HG02885 (cell line): Measurements from ENCODE around the gene ADAMTS15.
A peak's percentile ranks its signal among the peaks of the same experiment; 100 is the strongest.

Experiments
- ATAC-seq: cut with Tn5 transposase; IDR thresholded peaks from one replicate; pipeline ENCODE4 v1.9.1; 2021; ENCODE audit warnings: mild to moderate bottlenecking; ENCODE audit not compliant: unreplicated experiment, poor library complexity

ADAMTS15 gene, protein sequence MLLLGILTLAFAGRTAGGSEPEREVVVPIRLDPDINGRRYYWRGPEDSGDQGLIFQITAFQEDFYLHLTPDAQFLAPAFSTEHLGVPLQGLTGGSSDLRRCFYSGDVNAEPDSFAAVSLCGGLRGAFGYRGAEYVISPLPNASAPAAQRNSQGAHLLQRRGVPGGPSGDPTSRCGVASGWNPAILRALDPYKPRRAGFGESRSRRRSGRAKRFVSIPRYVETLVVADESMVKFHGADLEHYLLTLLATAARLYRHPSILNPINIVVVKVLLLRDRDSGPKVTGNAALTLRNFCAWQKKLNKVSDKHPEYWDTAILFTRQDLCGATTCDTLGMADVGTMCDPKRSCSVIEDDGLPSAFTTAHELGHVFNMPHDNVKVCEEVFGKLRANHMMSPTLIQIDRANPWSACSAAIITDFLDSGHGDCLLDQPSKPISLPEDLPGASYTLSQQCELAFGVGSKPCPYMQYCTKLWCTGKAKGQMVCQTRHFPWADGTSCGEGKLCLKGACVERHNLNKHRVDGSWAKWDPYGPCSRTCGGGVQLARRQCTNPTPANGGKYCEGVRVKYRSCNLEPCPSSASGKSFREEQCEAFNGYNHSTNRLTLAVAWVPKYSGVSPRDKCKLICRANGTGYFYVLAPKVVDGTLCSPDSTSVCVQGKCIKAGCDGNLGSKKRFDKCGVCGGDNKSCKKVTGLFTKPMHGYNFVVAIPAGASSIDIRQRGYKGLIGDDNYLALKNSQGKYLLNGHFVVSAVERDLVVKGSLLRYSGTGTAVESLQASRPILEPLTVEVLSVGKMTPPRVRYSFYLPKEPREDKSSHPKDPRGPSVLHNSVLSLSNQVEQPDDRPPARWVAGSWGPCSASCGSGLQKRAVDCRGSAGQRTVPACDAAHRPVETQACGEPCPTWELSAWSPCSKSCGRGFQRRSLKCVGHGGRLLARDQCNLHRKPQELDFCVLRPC

GRCh38 chr11:130448416-130449309 lies at the start of gene ADAMTS15:
Gene ADAMTS15 (plus strand): TSS chr11:130448645. CDS start chr11:130448974, 329 bp downstream.
- ATAC-seq, result peak; percentile 80

DNA sequence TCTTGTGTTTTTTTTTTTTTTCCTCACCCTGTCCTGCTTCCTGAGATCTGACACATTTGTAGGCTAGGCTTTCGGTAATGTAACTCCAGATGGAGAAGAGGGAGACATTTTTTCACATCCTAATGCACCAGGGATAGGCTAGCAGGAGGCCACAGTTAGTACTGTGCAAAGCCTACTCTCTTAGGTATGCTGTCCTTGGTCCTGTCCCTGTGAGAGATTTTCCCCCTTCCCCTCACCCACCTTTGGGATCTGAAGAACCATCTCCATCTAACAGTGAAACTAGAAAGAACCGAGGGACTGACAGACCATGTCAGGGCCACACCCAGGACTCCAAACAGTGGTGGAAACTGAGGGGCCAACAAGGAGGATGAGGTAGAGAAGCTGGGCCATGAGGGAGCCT lies 49.2 kb upstream of the ADAMTS15 start:
- ATAC-seq, result no peak

DNA sequence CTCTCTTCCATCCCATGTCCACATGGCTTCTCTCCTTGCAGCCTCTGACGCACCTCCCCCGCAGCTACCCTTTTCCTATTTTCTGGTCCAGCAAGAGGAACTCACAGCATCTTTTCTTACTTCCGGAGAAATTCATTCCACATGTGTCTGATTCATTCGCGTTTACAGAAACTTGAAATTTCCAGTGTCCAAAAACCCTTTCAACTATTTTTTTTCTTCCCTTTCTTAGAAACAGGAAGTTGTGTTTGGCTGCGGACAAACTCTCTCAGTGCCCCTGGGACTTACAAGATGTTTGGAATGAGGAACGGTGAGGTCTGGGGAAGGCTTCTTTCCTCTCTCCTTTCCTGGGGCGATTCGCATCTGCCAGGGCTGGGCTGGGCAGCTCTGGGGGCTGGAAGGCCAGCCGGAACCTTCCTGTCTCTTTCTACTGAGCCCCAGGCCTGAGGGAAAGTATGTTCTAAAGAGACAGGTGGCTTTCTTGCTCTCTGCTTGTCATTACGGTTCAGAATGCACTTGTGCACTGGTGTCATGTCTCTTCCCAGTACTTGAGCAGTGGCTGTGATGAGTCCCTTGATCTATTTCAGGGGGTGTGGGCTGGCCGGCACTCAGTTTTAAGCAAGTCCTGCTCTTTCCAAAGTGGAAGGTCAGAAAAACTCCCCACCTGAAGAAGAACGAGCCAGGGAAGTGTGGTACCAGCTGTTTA lies 47.5 kb upstream of the ADAMTS15 start:
- no peak for ATAC-seq

DNA sequence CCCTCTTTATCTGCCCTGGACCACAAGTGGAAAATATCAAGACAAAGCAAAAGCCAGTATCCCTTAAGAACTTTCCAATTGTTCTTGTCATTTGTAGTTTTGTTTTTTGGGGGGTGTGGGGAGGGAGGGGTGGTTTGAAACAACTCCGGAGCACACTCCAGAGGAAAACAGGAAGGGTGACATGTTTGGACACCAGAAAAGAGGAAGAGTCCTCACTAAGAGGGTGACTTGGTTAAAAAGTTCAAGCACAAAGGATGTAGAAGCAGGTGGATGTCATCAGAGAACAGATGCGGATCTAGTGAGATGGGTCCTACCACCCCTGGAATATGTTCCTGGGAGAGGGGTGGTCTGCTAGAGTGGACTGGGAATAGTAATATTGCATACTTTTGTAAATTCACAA lies 45.9 kb upstream of the ADAMTS15 start:
- ATAC-seq, result no peak

DNA sequence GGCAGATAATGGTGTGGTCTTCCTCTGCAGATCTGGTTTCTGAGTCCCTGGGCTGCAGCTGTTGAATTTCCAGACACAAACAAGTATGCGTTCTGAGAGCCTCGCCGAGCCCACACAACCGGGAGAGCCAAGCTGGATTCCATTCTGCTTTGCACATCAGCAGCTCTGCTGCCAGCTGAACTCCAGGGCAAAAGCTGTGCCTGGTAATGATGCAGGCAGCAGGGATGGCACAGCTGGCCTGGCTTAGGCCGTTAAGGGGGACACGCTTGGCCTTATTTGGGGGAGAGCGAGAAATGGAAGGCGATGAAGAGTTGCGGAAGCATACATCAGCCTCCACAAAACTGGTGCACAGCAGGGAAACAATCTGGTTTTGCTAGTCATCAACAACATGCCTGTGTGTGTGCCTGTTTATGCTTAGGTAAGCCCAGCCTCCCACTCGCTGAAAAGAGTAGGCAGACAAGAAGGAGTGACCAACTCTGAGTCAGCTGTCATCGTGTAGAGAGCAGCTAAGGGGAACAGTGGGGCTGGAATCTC lies 45.1 kb upstream of the ADAMTS15 start:
- no peak for ATAC-seq

DNA sequence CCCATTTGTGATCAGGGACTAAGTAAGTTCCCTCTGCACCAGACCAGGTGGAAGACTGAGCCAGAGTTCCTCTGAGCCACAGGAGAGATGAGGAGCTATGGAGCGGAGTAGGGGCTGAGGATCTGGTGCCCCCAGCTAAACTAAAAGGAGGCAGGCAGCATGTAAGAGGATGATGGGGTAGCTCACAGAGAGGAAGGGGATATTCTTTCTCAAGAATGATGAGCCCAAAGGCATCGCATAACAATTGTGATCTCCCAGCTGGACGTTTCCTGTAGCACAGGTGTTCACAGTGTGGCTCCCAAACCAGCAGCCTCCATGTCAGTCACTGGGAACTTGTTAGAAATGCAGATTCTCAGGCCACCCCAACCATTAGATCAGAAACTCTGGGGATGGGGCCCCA lies 44.5 kb upstream of the ADAMTS15 start:
- ATAC-seq, result no peak

DNA sequence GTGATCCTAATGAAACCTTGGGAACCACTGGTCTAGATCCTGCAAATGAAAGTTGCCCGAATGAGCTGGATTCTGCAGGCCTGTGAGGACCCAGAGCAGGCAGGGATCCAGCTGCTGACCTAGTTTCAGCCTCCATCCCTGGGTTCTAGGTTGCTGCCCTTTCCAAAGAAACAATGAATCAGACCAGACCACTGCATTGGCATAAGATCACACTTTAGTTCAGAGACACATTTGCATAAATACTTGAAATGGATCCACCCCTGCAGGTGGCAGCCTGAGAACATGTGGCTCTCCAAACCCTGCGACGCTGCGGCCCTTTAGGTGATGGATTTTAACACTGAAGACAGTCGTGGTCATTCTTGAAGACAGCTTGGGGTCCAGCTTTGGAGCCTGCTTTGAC lies 43.7 kb upstream of the ADAMTS15 start:
- ATAC-seq, result no peak

DNA sequence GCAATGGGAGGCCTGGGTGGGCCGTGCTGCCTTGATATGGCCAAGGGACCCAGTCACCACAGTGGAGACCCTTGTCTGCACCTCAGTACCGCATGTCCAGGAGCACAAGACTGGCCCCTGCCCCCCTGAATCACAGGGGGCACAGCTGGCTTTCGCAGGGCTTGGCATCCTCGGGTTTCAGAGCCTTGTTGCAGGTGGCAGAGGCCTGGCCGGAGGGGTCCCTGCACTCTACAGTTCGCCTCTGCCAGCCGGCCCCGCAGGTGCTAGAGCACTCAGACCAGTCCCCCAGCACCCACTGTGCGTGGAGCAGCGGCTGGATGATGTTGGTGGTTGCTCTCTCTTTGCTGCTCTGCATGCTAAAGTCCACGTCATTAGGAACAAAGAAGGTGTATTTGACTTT lies 43.0 kb upstream of the ADAMTS15 start:
- no peak for ATAC-seq

GRCh38 chr11:130407978-130408377 lies 40.5 kb upstream of the ADAMTS15 start:
- ATAC-seq, result no peak

- no peak for ATAC-seq
Observed at GRCh38 chr11:130408401-130408890, 40.0 kb upstream of the ADAMTS15 start.

DNA sequence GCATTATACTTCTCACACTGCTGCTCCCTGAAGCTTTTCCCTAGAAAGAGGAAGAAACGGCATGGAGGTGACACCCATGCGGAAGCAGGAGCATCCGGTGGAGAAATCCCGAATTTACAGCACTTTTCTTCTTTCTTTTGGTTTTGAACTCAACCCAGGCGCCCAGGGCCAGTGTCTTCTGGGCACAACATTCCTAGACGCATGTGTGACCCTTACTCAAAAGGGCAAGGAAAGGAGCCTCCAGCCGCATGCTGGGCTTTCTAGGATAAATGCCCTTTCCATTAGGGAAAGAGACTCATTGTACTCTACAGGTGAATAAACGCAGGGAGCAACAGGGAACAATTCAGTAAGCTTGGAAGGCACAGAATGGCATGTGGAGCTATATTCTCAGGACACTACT lies 39.5 kb upstream of the ADAMTS15 start:
- no peak for ATAC-seq

GRCh38 chr11:130409594-130410388 lies 38.7 kb upstream of the ADAMTS15 start:
- no peak for ATAC-seq

DNA sequence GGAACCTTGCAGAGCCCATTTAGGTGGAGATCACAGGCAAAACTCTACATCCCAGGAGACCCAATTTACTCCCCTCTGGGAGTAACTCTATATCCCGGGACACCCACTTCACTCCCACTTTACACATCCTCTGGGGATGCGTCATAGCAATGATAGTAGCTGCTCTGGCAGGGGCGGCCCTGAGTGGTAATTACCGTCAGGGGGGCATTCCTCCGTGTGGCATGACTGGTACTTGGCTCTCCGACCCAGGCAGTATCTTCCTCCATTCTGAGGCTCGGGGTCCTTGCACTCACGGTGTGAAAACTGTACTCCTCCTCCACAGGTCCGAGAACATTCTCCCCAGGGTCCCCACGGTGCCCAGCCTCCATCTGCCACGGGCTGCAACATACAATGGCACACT lies 37.2 kb upstream of the ADAMTS15 start:
- no peak for ATAC-seq

- ATAC-seq, result no peak
Observed at GRCh38 chr11:130413405-130414106, 34.9 kb upstream of the ADAMTS15 start.

DNA sequence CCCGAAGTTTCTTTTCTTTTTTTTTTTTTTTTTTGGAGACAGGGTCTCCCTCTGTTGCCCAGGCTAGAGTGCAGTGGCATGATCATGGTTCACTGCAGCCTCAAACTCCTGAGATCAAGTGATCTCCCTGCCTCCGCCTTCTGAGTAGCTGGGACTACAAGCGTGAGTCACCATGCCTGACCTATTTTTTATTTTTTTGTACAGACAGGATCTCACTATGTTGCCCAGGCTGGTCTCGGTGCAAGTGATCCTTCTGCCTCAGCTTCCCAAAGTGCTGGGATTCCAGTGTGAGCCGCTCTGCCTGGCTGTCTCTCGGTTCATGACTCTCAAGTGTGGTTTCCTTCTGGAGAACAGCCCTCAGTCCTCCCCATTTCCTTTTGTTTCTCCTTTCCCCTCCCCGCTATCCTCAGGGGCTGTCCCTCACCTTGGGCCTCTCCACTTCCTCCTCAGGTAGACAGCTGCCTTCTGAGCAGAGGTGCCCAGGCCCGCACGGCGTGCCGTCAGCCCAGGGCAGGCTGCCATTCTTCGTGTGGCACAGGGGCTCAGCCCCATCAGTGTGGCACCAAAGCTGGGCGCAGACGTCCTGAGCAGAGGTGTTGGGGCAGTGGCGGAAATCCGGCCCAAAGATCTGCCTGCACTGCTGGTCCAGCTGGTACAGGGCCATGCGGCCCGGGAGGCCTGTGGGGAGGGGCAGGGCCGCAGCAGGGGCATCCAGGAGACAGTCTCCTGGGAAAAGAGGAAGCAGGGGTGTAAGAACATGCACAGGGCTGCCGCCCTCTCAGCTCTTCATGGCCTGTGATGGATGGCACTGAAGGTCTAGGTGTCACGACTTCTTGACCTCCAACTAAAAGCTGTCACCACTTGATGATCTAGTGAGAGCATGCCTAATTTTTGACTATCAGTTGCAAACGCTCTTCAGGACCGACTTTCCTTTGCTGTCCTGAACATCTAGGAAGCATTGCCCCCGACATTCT lies 34.1 kb upstream of the ADAMTS15 start:
- no peak for ATAC-seq

- no peak for ATAC-seq
Observed at GRCh38 chr11:130415731-130416529, 32.5 kb upstream of the ADAMTS15 start.
